Posterior vena cava (tissue), 2 donors: ENCODE results near the gene NSRP1. TPM values are rescaled to one million over a fixed set of nuclear protein-coding genes. Genes with fewer than 3 reads are reported as not detected.
"Not testable (repeated sequence)": the region's sequence is repeated elsewhere in the genome, so short reads cannot be mapped to it uniquely, and the experiment has no call there.

Experiments used
- DNase-seq: peaks from one replicate; pipeline ENCODE4 v3.0.0-alpha.2; 2020; ENCODE audit warnings: low spot score
- intact Hi-C, 2 donors: fragments of 100-400 bp; cut with DNase I; formaldehyde crosslinking; loops; one replicate each; pipeline versions ENCODE4 v1.14.1 to v1.14.2; 2022 to 2023
- total RNA-seq, 2 donors: library from RNA; stranded (reverse); fragmentation: NEBNext Ultra II Directional; extraction: Animal tissue kit (Norgen Biotek cat#: 25700); gene quantifications; one replicate each; pipeline ENCODE4 v1.2.1, GENCODE V29; 2021
- donor health status: DM: yes; HTN: yes; CAD: no.
- donor health status: DM: yes; HTN: yes; CAD: no.

The NSRP1 gene
- total RNA-seq, 2 donors from 2014 or later: 42.5 to 62.9 TPM

DNA sequence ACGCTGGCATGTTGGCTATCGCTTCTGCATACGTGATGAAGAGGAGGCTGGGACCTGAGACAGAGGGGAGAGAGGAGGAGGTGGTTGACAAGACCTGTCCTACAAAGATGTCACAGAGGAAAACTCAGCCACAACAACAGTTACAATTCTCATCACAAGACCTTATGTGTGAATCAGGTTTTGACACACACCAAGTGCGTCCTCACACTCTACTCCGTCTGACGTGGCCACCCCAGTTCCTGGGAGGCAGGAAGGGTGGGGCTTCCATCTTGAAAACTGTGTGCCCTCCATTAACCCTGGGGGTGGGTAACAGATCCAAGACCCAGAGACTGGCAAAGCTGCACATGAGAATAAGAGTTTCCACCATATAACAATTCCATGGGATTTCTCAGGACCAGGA is 94.8 kb downstream of the NSRP1 start:
- intact Hi-C loops: no loop called here

DNA sequence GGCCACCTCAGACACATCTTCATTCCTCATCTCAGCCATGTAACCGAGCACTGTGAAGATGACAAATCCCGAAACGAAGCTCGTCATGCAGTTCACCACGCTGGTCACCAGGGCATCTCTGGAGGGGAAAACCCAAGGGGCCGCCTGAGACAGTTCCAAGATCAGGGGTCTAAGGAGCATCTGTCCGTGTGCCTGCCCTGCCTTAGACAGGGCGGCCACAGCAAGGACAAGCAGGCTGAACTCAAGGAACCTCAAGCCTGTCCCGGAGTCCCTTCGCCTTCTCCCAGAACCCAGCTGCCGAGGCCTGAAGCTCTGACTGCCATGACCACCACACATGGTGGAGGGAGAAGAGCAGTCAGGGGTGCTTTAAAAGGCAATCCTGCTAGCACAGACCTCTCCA is 96.1 kb downstream of the NSRP1 start:
- intact Hi-C loops: no loop called here
- peak; percentile 57 for DNase-seq

More for the DNA sequence above, 94.8 kb downstream of the NSRP1 start:
- DNase-seq: peak; percentile 43

DNA sequence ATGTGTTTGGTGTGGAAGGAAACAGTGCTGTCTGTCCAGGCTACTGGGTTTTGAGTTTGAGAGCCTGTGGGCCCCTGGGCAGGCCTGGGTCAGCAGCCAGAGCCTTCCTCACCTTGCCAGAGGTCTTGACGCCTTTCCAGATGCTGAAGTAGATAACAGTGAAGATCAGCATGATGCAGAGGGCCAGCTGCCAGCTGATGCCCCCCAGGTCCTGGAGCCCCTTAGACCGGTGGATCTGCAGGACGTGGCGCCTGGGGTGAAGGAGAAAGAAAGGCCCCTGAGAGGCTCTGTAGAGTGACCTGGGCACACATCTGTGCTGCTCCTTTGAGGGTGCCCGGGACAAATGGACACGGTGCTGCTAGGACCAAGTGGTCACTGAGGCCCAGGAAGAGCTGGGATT is 100.4 kb downstream of the NSRP1 start:
- intact Hi-C loops: no loop called here
- DNase-seq: peak; percentile 35

GRCh38 chr17:30217746-30218245 is 101.2 kb downstream of the NSRP1 start:
- intact Hi-C loops: no loop called here
- peak; percentile 65 for DNase-seq

DNA sequence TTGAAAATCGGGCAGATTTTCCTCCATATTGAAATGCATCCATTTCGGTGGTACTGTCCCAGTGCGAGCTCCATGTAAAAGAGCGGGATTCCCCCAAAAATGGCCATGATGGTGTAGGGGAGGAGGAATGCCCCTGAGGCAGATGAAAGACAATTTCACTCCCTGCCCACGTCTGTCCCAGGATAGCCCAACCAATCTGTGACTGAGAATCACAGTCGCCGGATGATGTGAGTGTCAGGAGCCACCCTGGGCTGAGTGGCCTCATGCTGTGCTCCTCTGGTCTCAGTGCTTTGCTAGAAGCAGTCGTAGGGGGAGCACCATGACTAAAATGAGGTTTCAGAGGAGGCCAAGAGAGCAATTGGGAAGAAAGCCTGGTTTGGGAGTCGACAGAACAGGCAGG is 102.2 kb downstream of the NSRP1 start:
- peak; percentile 15 for DNase-seq
- intact Hi-C loops: no loop called here

GRCh38 chr17:30219315-30219714 is 102.7 kb downstream of the NSRP1 start:
- intact Hi-C loops: no loop called here
- peak; percentile 48 for DNase-seq

DNA sequence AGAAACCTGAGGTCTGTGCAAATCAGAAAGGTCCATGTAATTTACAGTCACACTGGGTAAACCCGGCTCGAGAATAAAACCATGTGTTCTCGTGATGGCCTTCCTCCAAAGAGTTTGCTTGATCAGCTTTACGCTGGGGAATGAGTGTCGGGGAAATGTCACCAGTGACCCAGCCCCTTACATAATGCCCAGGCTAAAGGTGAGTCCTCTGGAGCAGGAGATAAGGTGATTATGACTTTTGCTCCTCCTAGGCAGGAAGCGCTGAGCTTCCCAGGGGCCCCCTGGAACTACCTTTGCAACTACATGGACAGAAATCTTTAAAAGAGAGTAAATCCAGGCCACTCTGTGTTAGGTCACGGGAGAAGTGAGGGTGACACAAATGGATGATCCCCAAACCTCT is 103.2 kb downstream of the NSRP1 start:
- peak; percentile 4 for DNase-seq
- intact Hi-C loops: no loop called here

- DNase-seq: peak; percentile 5
- intact Hi-C loops: no loop called here
These were observed 103.8 kb downstream of the NSRP1 start for GRCh38 chr17:30220414-30220813.

DNA sequence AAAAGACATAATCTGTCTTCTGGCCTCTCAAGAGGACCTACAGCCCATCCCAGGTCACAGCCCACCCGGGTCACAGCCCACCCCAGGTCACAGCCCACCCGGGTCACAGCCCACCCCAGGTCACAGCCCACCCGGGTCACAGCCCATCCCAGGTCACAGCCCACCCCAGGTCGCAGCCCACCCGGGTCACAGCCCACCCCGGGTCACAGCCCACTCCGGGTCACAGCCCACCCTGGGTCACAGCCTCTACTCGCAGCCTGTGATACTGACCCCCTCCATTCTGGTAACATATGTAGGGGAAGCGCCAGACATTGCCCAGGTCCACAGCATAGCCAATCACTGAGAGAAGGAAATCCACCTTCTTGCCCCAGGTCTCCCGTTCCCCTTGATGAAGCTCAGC is 104.7 kb downstream of the NSRP1 start:
- intact Hi-C loops: no loop called here
- DNase-seq: peak; percentile 55

GRCh38 chr17:30222251-30222650 is 105.6 kb downstream of the NSRP1 start:
- DNase-seq: peak; percentile 25

GRCh38 chr17:30222721-30223175 is 106.1 kb downstream of the NSRP1 start:
- DNase-seq: peak; percentile 67

More at GRCh38 chr17:30222251-30222650, 105.6 kb downstream of the NSRP1 start:
- intact Hi-C loops: no loop called here

GRCh38 chr17:30224419-30224960 is 107.9 kb downstream of the NSRP1 start:
- DNase-seq: peak; percentile 56
- intact Hi-C loops: no loop called here

More at GRCh38 chr17:30222721-30223175, 106.1 kb downstream of the NSRP1 start:
- intact Hi-C loops: no loop called here

- DNase-seq: peak; percentile 4
- intact Hi-C loops: no loop called here
These were observed 108.5 kb downstream of the NSRP1 start for GRCh38 chr17:30225112-30225511.

GRCh38 chr17:30225919-30226553 is 109.4 kb downstream of the NSRP1 start:
- DNase-seq: peak; percentile 64
- intact Hi-C loops: no loop called here

GRCh38 chr17:30226878-30227277 is 110.3 kb downstream of the NSRP1 start:
- peak; percentile 43 for DNase-seq

DNA sequence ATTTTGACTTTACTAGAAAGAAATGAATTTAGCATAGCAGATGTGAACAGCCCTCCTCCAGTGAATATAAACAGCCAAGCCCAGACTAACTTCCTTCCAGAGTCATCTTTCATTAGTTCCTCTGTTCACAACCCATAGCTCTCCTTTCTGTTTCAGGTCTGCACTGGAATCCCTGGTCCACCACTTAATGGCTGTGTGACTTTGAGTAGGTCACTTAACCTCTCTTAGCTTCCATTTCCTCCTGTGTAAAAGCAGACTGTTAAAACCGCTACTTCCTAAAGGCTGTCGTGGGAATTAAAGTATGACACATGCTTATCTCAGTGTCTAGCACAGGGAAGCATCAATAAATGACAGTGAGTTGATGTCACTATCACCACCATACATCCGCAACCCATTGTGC is 111.4 kb downstream of the NSRP1 start:
- intact Hi-C loops: no loop called here
- DNase-seq: peak; percentile 4

More at GRCh38 chr17:30226878-30227277, 110.3 kb downstream of the NSRP1 start:
- intact Hi-C loops: no loop called here

DNA sequence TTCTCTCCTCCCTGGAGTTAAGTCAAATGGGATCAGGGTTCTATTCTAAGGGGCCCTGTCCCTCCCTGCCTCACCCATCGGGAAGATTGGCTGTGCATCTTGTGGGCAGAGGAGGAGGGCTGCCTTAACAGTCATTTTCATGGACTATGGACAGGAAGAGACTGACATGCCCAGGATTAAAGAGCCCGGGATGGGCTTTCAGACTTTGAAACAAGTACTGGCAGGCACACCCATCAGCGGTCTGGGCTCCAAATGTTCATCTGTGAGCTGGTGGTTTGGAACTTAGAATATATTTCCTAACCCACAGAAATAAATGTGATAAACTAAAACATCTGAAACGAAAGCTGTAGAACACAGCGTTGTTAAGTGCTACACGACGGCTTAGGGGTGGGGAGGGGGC is 112.4 kb downstream of the NSRP1 start:
- peak; percentile 31 for DNase-seq
- intact Hi-C loops: no loop called here

DNA sequence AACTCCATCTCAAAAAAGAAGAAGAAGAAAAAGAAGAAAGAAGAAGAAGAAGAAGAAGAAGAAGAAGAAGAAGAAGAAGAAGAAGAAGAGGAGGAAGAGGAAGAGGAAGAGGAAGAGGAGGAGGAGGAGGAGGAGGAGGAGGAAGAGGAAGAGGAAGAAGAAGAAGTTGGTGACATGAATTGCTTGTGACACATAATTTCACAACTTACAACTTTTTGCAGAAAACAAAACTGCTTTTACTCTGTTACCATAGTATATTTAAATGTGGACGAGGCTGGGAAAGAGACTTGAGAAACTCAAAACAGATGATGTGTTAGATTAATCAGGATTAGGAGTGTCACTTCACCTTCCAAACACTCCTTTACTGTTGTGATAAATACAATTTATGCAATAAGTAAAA is 113.4 kb downstream of the NSRP1 start:
- intact Hi-C loops, DNase-seq: not testable (repeated sequence)

GRCh38 chr17:30230596-30231125 is 114.0 kb downstream of the NSRP1 start:
- intact Hi-C loops: no loop called here
- peak; percentile 20 for DNase-seq

- intact Hi-C loops: no loop called here
- DNase-seq: peak; percentile 48
These were observed 115.6 kb downstream of the NSRP1 start for GRCh38 chr17:30232015-30232823.
